Non-pigmented ciliary epithelial cell (primary cell): ENCODE data around the gene DZIP1.
"Not testable (repeated sequence)": the region's sequence is repeated elsewhere in the genome, so short reads cannot be mapped to it uniquely, and the experiment has no call there.

Experiments used
- DNase-seq: peaks from one replicate; pipeline ENCODE4 v3.0.0-alpha.2; 2010; ENCODE audit warnings: low read depth

Gene DZIP1, protein sequence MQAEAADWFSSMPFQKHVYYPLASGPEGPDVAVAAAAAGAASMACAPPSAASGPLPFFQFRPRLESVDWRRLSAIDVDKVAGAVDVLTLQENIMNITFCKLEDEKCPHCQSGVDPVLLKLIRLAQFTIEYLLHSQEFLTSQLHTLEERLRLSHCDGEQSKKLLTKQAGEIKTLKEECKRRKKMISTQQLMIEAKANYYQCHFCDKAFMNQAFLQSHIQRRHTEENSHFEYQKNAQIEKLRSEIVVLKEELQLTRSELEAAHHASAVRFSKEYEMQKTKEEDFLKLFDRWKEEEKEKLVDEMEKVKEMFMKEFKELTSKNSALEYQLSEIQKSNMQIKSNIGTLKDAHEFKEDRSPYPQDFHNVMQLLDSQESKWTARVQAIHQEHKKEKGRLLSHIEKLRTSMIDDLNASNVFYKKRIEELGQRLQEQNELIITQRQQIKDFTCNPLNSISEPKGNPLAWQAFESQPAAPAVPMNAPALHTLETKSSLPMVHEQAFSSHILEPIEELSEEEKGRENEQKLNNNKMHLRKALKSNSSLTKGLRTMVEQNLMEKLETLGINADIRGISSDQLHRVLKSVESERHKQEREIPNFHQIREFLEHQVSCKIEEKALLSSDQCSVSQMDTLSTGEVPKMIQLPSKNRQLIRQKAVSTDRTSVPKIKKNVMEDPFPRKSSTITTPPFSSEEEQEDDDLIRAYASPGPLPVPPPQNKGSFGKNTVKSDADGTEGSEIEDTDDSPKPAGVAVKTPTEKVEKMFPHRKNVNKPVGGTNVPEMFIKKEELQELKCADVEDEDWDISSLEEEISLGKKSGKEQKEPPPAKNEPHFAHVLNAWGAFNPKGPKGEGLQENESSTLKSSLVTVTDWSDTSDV

DNA sequence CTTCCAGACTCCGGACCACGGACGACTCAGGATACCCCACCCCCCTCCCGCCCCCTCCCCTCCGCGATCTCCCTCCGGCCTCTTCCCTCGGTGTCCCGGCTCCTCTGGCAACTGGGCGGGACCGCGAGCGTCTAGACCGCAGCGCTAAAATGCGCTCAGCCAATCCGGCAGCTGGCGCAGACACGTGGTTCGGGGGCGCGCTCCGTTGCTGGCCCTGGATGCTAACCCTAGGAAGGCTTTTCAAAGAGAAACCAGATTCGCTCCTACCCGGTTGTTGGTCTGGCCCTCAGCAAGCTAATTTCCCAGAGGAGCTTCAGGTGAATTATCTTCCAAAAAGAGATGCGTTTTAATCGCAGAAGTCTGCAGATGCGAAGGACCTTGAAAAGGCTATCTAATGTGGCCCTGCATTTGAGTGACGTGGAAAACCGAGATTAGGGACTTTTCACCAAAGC is at the start of gene DZIP1:
Gene DZIP1, minus strand, starts transcription at position 106 of the 452 bp plus-strand sequence. CDS start 2,677 bp downstream, outside the sequence.
- DNase-seq, result no peak

GRCh38 chr13:95690986-95691385 is 46.5 kb upstream of the DZIP1 start:
- not testable (repeated sequence) for DNase-seq

GRCh38 chr13:95689582-95689926 is 45.0 kb upstream of the DZIP1 start:
- no peak for DNase-seq

DNA sequence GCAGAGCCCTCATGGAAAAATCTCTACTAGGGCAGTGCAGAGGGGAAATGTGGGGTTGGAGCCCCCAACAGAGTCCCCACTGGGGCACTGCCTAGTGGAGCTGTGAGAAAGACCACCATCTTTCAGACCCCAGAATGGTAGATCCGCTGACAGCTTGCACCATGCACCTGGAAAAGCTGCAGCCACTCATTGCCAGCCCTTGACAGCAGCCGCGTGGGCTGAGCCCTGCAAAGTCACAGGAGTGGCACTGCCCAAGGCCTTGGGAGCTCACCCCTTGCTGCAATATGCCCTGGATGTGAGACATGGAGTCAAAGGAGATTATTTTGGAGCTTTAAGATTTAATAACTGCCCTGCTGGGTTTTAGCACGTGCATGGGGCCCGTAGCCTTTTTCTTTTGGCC is 40.5 kb upstream of the DZIP1 start:
- not testable (repeated sequence) for DNase-seq

DNA sequence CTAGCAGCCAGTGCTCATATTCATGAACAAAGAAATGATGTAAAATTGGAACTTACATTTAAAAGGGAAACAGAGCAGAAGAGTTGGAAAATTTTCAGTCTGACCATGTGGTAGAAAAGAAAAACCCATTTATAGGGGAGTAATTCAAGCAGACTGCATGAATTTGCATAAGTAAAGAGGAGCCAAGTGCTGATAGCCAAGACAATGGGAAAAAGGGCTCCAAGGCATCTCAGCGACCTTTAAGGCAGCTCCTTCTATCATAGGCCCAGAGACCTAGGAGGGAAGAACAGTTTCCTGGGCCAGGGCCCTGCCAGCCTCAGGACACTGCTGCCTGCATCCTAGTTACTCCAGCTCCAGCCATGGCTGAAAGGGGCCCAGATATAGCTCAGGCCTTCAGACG is 39.9 kb upstream of the DZIP1 start:
- no peak for DNase-seq

- no peak for DNase-seq
Observed at GRCh38 chr13:95679722-95680121, 35.2 kb upstream of the DZIP1 start.

- DNase-seq, result no peak
Observed at GRCh38 chr13:95678967-95679366, 34.5 kb upstream of the DZIP1 start.

DNA sequence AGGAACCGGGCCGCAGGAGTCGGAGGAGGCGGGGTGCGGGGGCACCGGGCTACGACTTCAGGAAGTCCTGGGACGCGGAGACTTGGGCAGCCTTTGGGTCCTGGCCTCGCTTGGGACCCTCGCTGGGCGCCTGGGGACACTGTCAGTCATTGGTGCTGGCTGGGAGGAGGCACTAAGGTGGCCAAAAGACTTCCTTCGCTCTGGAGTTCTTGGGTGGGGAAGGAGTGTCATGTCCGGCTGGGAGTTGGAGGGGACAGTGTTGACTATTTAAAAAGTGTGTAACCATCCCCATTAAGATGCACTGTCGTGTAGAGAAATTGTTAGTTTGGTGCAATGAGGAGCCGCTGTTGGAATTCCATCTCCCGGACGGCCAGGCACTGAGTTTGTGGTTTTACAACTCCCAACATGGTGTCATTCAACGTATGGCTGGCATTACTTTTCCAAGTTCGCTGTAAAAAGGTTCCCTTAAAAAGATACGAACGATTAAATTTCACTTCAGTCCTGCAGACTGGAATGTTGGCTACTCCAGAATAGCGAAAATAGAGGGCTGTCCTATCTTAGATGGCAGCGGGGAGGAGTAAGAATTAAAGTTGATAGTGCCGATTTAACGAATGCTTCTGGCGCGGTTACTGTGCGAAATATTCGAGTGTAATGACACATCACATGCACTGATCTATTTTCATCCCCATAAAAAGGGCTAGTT is 33.2 kb upstream of the DZIP1 start:
- no peak for DNase-seq

GRCh38 chr13:95676762-95677563 is 32.5 kb upstream of the DZIP1 start, which contains the start of gene DNAJC3:
TSS of gene DNAJC3 (plus strand) at chr13:95677139. CDS start at chr13:95677256, 117 bp downstream.
- DNase-seq, result peak; percentile 83

- no peak for DNase-seq
Observed at GRCh38 chr13:95676105-95676761, 31.7 kb upstream of the DZIP1 start.

DNA sequence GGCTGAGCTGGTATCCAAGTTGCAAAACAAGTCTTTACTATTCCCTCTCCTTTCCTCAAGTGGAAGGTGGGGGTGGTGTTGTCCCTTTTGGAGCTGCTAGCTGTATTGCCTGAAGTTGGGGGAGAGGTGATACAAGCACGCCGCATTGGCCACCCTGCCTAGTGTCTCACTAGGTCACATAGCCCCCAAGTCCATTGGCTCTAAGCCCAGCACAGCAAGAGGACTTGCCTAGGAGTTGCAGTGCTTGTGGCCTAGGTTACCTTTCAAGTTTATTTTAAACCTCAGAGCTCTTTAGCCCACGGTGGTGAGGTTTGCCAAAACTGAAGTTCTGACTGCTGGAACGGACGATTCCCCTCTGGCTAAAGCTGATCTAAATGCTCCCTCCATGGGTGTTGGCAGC is 27.1 kb upstream of the DZIP1 start:
- DNase-seq, result no peak

- not testable (repeated sequence) for DNase-seq
Observed at GRCh38 chr13:95667235-95667634, 22.7 kb upstream of the DZIP1 start.

DNA sequence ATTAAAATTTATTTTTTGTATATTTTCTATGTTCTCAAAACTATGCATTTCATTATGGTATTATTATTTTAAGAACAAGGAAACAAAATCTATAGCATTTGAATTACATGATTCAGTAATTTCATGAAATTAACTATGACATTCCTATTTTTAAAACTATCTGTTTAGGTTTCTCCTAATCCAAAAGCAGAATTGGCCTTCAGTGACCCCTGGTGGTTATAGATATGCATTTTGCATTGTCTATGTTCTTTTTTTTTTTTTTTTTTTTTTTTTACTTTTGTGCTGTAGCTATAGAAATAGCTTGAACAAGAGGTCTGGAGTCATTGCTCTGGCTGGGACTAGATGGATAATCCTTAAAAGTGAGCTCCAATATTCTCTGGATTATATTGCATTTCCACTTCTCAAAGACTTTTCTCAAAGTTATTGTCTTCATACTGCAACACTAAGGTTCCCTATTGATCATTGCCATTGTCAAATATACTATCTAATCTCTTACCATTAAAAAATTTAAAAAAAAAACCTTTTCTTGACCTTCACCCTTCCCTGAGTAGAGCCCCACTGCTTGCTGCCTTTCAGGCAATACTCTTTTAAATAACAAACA is 16.6 kb upstream of the DZIP1 start:
- DNase-seq, result no peak

DNA sequence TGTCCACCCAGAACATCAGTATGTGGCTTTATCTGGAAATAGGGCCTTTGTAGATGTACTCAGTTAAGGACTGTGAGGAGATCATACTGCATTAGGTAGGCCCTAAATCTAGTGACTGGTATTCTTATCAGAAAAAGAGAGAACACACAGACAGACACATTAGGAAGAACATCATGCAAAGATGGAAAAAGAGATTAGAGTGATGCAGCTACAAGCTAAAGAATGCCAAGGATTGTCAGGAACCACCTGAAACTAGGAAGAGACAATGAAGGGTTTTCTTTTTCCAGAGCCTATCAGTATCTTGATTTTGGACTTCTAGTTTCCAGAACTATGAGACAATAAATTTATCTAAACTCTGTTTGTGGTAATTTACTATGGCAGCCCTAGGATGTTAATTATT is 15.0 kb upstream of the DZIP1 start:
- no peak for DNase-seq

DNA sequence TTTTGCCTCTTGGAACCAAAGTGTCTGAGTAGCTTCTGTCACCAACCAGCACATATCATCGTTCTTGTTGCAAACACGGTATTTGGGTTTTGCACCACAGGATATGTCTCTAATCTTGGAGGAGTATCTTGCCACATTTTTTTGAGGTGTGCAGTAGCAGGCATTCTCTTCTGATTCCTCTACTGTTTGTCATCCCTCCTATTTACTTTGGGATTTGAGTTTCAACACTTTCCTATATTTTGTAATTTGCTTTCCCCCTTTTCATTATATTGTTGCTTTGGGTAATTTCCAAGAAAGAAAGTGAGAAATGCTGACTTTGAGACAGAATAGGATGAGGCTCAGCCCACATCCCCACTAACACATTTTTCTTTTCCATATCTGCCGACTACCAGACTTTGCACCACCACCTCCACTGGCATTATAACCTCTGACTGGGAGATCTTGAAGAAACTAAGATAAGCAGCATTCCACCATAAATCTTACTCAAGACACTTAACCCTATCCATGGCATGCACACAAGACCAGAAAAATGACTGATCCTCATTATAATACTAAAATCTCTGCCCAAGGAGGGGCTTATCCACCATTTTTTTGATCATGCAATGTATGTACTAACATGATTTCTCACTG is 12.0 kb upstream of the DZIP1 start:
- no peak for DNase-seq

DNA sequence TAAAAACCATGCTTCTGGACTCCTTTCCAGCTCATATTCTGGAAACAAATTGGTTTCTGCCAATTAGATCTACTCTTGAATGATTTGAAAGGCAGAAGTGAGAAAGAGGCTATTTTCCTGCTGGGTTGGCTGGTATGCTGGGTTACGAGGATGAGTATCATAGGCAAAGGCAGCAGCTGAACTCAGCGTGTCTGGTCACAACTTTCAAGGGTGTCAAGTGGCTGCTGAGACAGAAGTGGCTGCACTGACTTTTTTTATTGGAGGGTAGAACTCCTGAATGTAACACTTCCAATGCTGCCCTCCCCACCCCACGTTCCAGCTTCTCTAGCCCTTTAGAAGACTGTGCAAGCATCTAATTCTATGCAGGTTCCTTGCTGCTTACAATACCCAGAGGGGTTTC is 8.3 kb upstream of the DZIP1 start:
- no peak for DNase-seq

DNA sequence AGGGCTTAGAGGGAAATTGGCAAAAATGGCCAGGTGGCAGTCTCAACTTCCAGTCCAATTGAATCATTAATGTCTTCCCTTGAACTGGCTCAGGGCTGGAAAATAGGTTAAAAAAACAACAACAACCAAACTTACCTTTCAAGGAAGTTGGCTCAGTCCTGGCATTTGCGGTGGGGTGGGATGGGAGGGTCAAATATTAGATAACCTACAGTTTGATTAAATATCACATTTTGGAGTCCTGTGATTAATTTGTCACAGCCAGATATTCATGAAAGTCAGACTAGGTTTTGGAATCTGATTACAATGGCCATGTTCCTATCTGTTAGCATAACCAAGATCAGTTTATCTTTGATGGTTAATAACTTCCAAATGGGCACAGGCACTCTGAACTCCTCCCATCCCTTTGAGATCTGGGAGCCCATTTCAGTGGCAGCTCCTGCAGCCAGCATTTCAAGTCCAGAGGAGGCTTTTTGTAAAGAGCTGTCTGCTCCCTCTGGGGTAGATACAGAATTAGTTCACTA is 7.8 kb upstream of the DZIP1 start:
- no peak for DNase-seq

DNA sequence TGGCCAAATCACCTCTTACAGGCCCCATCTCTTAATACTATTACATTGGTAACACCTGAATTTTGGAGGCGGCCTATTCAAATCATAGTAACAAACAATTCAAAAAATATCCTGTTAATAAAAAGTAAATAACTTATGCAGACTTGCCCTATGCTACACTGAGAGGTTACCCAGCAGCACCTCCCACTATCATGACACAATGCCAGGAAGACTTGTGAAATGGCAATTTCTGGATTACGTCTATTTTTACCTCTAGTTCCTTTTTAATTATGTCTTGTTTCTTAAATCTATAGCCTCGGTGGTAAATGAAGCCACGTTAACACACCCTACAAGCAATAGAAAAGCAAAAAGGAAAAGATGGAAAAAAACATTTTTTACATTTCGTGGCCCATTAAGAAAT is 6.2 kb upstream of the DZIP1 start:
- DNase-seq, result no peak

DNA sequence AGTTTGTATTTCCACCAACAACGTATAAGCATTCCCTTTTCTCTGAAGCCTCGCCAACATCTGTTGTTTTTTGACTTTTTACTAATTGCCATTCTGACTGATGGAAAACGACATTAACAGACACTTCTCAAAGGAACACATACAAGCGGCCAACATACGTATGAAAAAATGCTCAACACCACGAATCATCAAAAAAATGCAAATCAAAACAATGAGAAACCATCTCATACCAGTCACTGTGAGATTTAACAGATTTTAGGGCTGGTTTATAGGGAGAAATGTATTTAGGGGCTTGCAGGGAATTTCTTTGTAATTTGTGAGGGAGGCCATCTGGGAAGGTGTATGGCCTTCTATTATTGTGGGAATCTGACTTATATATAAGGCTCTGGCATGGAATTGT is 2.8 kb upstream of the DZIP1 start:
- no peak for DNase-seq
